GM19467 (cell line): ENCODE data around the gene OR6C2.
"Not testable (repeated sequence)": the region's sequence is repeated elsewhere in the genome, so short reads cannot be mapped to it uniquely, and the experiment has no call there.

Experiments used
- ATAC-seq: cut with Tn5 transposase; IDR thresholded peaks from one replicate; pipeline ENCODE4 v1.9.1; 2021; ENCODE audit warnings: mild to moderate bottlenecking, moderate library complexity; ENCODE audit not compliant: unreplicated experiment

OR6C2 gene

GRCh38 chr12:55443776-55444175, at the start of gene OR6C2:
Gene OR6C2 (plus strand): TSS chr12:55444076. CDS start chr12:55452214, 8,138 bp downstream.
- no peak for ATAC-seq

- no peak for ATAC-seq
Observed at GRCh38 chr12:55396326-55396725, 47.5 kb upstream of the OR6C2 start.

GRCh38 chr12:55400229-55400628, 43.6 kb upstream of the OR6C2 start, which contains the start of gene OR6C65:
Gene OR6C65 (plus strand): TSS chr12:55400529. CDS start chr12:55400529, 0 bp downstream.
- ATAC-seq = no peak

- ATAC-seq = no peak
Observed at GRCh38 chr12:55407866-55408265, 36.0 kb upstream of the OR6C2 start.

- not testable (repeated sequence) for ATAC-seq
Observed at GRCh38 chr12:55409133-55409532, 34.7 kb upstream of the OR6C2 start.

- not testable (repeated sequence) for ATAC-seq
Observed at GRCh38 chr12:55412138-55412537, 31.7 kb upstream of the OR6C2 start.

GRCh38 chr12:55413498-55414388, 30.1 kb upstream of the OR6C2 start:
- ATAC-seq = not testable (repeated sequence)

- not testable (repeated sequence) for ATAC-seq
Observed at GRCh38 chr12:55414396-55414823, 29.5 kb upstream of the OR6C2 start.

GRCh38 chr12:55414889-55415288, 29.0 kb upstream of the OR6C2 start:
- not testable (repeated sequence) for ATAC-seq

- no peak for ATAC-seq
Observed at GRCh38 chr12:55416961-55417360, 26.9 kb upstream of the OR6C2 start.

- ATAC-seq = no peak
Observed at GRCh38 chr12:55420307-55420962, 23.4 kb upstream of the OR6C2 start.

GRCh38 chr12:55425954-55426353, 17.9 kb upstream of the OR6C2 start, which contains the start of gene OR6C76:
Gene OR6C76 (plus strand): TSS chr12:55426254. CDS start chr12:55426254, 0 bp downstream.
- no peak for ATAC-seq

- no peak for ATAC-seq
Observed at GRCh38 chr12:55428331-55429243, 15.3 kb upstream of the OR6C2 start.

GRCh38 chr12:55441233-55441632, 2.6 kb upstream of the OR6C2 start:
- ATAC-seq = not testable (repeated sequence)

- no peak for ATAC-seq
Observed at GRCh38 chr12:55445357-55445756, 1.5 kb downstream of the OR6C2 start.

- no peak for ATAC-seq
Observed at GRCh38 chr12:55446326-55446725, 2.5 kb downstream of the OR6C2 start.

- ATAC-seq = no peak
Observed at GRCh38 chr12:55448825-55449224, 4.9 kb downstream of the OR6C2 start.

- ATAC-seq = not testable (repeated sequence)
Observed at GRCh38 chr12:55464926-55465325, 21.1 kb downstream of the OR6C2 start.

- ATAC-seq = no peak
Observed at GRCh38 chr12:55467836-55468235, 24.0 kb downstream of the OR6C2 start.

- ATAC-seq = no peak
Observed at GRCh38 chr12:55469291-55469690, 25.4 kb downstream of the OR6C2 start.
